HCEC 1CT (cell line): ENCODE results near the gene BBS5.
"Not testable (repeated sequence)": the region's sequence is repeated elsewhere in the genome, so short reads cannot be mapped to it uniquely, and the experiment has no call there.

Experiments used
- DNase-seq: peaks from one replicate; pipeline ENCODE4 v3.0.0-alpha.2; 2017

The BBS5 gene

DNA sequence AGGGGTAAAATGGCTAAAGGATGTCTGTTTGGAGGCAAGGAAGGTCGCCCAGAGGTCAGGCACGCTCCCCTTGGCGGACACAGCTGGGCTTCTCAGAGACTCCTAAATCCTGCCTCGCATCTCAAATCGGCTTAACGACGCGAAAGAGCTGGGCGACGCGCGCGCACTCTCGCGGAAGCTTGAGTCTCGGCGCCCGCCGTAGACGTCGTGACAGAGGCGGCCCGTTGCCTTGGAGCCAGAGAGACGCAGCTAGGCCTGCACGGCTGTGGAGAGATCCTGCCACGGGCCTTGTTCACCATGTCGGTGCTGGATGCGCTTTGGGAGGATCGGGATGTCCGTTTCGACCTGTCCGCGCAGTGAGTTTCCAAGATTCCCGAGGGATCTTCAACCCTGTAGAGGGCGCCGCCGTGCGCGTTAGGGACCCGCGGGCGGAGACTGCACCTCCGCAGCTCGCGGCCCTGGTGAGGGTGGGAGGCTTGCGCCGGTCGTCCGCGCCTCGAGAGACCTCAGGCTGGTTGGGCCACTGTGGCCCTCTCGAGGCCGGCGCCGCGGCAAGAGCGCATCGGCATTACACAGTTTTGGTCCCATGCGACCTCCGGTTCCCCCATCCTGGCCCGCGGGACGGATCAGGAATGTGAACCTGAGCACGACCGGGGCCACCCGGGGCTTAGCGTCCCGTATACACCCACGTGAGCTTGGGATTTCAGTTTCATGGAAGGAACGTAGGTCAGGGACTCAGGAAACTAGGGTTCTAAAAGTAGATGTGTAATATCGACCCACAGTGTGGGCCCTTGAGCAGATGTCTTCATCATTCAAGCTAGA, at the start of gene BBS5:
BBS5 (plus strand) TSS at position 238 of the 822 bp plus-strand sequence; CDS start at position 298, 60 bp downstream.
- DNase-seq: peak; percentile 72

DNA sequence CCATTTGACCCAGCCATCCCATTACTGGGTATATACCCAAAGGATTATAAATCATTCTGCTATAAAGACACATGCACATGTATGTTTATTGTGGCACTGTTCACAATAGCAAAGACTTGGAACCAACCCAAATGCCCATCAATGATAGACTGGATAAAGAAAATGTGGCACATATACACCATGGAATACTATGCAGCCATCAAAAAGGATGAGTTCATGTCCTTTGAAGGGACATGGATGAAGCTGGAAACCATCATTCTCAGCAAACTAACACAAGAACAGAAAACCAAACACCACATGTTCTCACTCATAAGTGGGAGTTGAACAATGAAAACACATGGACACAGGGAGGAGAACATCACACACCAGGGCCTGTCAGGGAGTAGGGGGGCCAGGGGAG, 47.5 kb upstream of the BBS5 start:
- DNase-seq: not testable (repeated sequence)

DNA sequence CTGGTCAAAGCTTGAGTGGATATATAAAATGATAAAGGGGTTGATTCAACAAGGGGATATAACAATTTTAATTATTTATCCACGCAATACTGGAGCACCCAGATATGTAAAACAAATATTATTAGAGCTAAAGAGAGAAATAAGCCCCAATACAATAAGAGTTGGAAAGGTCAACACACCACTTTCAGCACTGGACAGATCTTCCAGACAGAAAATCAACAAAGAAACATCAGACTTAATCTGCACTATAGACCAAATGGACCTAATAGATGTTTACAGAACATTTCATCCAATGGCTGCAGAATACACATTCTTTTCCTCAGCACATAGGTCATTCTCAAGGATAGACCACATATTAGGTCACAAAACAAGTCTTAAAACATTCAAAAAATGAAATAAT, 45.1 kb upstream of the BBS5 start:
- not testable (repeated sequence) for DNase-seq

DNA sequence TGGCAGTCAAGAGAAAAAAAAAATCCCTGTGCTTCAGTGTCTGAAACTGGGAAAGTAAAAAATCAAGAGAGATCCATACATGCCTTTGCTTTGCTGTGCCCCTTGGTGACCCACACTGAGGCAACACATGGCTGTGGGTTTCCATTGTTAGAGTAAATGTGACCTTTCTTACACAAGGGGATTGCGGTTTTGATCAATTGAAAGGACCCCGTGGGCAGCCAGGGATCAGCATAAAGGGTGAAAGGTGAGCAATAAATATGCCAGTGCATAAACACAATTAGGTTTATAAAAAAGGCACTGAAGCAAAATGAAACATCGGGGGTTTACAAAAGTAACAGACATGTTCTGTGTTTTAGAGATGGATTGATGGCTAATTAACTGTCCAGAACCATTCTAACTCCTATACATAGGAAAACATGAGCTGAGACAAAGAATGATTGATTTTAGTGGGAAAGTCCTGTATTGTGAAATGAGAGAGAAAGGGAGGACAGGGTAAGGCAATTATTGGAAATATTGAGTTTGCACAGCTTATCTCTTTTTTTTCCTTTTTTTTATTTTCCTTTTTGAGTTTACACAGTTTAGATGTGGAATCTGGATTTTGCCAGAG, 40.7 kb upstream of the BBS5 start:
- no peak for DNase-seq

DNA sequence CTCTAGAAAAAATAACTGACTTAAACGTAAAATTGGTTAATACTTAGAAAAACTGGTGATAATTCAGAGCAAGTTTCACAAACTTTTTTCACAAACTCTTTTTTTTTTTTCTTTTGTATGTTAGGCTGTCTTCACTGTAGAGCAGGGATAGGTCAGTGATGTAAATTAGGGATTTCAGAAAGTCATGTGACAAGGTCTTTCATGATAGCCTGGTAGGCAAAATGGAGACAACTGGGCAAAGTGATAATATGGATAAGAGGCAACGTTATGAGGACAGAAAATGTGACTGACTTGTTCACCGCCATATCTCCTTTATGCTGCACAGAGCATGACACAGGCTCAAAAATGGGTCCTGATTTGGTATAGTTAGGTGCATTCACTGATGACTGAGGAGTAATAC, 39.4 kb upstream of the BBS5 start:
- DNase-seq: no peak

DNA sequence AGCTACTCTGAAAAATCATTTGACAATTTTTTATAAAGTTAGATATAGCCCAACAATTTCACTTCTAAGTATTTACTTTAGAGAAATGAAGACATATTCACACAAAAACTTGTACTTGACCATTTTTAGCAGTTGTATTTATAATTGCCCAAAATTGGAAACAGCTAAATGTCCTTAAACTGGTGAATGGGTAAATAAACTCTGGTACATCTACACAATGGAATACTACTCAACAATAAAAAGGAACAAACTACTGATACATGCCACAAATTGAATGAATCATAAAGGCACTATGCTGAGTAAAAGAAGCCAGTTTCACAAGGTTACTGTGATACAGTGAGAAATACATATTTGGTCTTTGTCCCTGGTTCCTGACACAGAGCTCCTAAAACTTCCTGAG, 32.8 kb upstream of the BBS5 start:
- no peak for DNase-seq

DNA sequence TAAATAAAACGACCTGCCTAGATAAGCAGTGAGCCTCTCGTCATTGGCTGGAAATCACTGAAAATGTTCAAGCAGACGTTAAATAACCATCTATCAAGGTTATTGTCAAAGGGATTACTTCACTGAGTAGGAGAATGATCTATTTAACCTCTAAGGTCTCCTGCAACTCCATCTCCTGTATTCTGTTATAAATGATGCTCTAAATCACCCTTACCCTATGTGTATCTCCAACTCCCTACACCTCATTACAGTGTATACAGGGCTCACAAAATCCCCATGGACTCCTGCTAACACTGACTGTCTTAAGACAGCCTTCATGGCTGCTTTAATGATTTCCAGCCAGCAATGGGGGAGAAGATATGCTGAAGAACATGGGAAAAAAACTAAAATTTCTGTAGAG, 31.0 kb upstream of the BBS5 start:
- DNase-seq: no peak

DNA sequence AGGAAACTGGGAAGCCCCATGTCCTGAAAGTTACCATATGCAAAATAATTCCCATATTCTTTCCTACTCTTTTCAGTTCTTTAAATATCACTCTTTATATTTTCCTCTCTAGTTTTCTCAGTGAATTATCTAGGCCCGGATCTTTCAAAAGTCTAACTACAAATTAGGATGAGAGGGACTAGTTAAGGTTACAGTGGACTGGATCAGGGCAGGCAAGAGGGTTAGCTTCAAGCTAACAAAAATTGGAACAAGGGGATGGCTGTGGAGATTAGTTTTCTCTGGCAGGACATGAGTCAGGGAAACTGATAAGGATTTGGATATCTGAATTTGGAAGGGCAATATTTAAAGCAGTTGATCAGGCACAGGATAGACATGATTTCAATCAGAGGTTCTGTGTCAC, 30.4 kb upstream of the BBS5 start:
- DNase-seq: no peak

DNA sequence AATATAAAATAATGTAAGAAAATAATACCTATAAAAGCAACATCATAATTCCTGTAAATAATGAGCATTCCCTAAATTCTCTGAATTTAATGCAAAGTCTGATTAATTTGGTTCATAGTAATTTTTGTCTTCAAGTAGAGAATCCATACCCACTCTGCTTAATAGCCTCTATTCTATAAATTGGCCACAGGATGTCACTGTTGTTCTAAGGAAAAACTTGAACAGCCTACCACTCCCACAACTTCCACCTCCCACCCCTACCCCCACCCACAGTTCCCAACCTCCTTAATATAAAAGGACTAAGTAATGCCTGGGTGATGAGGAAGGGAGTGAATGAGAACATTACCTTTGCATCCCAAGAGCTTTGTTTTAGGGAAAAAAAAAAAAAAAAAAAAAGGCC, 27.2 kb upstream of the BBS5 start:
- peak; percentile 50 for DNase-seq

DNA sequence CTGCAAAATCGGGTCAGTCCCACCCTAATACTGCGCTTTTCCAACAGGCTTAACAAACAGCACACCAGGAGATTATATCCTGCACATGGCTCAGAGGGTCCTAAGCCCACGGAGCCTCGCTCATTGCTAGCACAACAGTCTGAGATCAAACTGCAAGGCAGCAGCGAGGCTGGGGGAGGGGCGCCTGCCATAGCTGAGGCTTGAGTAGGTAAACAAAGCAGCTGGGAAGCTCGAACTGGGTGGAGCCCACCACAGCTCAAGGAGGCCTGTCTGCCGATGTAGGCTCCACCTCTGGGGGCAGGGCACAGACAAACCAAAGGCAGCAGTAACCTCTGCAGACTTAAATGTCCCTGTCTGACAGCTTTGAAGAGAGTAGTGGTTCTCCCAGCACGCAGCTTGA, 26.2 kb upstream of the BBS5 start:
- DNase-seq: not testable (repeated sequence)

DNA sequence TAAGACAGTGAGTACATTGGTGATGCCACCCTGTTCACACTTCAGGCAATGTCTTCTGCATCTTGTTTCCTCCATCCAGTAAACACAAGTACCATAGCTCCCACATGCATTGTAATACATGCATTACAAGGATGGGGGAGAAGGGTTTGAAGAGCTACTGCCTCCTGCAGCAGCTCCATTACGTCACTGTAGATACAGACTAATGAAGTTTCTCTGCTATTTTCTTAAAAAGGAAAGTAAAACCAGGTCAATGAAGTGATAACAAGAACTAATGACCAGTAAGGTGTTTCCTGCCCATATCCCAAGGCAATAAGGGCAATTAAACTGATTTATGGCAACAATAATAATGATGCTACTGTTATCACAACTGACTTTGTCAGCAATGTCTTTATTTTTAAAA, 18.2 kb upstream of the BBS5 start:
- no peak for DNase-seq

DNA sequence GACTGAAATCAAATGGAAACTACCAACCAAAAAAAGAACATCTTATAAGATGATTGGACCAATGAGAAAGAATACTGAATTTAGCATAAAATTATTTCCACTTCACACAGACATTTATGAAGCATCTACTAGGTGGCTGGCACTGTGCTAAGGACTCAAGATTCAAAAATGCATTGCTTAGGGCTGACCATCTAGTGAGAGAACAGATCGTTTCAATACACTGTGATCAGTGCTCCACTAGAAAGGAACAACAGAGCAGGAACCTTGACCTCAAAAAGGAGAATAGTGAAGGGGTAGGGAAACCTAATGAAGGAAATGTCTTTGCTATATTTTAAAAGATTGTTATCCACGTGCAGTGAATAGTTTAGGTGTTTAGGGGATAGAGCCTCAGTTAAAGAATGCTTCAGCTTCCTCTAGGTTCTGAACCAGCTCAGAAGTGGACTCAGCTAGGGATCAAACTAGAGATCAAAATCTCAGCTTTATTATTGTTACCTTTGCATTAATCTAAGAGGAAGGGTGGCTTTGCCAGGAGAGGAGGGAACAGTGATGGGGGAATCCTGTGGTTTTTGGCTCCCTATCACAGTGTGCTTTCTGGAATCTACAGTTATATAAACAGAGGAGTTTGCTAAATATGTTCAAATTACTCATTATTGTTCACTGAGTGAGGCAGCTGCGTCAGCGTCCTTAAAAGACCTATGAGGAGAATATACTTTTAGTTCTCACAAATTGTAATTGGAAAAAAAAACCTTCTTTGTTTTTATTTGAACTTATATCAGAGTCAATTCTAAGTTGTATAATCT, 16.2 kb upstream of the BBS5 start:
- DNase-seq: peak; percentile 93

DNA sequence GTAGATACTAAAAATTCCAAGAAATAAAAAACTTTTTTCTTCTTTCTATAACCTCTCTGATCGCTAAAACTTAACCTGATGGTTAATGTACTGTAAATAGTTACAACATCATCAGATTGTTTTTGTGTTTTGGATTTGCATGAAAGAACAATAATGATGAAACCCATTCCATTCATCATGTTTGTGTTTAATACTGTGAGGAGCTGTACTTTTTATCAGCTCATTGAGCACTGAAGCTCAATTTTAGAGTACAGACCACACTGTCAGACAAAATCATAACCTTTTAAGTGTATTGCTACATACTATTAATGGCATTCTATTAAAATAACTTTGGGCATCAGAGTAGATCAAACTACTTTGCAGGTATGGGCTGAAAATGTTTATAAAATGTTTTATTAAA, 14.8 kb upstream of the BBS5 start:
- DNase-seq: no peak

DNA sequence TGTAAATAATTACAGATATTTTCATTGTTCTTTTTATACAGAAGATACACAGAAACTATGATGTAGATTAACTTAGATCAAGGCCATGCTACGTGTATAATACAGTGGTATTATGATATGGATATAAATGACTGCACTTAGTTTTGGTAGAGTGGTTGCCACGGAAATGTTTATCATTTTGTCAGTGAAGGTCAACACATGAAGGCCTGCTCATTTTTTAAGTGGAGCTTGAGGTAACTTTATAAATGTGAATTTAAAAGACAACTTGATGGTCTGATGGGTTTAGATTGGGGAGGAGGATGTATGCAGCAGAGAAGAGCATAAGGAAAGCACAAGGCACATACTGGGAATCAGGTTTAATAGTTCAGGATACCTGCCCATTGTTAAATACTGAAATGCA, 14.4 kb upstream of the BBS5 start:
- DNase-seq: no peak

DNA sequence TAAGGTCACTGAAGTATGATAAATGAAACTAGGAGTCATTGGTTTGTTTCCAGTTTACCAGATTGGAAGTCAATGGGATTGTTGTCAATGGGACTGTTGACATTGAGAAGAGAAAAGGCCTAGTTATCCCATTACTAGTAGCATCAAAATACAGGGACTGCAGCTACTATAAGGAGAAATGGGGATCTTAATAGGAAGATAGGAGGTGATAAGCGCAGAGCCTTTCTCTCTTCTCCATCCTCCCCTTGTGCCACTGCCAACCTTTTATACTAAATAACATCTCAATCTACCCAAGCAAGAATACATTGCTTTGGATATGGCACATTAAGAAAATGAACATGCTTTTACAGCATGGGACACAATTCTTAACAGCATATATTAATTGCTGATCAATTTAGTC, 10.5 kb upstream of the BBS5 start:
- no peak for DNase-seq

DNA sequence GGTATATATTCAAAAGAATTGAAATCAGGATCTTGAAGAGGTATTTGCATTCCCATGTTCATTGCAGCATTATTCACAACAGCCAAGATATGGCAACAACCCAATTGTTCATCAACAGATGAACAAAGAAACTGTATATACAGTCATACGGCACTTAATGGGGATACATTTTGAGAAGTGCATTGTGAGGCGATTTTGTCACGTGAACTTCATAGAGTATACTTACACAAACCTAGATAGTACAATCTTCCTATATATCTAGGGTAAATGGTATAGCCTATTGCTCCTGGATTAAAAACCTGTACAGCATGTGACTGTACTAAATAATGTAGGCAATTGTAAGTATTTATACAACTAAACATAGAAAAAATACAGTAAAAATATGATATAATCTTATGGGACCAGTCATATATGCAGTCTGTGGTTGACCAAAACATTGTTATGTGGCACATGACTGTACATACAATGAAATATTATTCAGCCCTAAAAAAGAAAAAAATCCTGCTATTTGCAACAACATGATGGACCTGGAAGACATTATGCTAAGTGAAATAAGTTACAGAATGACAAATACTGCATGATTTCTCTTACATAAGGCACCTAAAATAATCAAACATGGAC, 9.2 kb upstream of the BBS5 start:
- DNase-seq: no peak

DNA sequence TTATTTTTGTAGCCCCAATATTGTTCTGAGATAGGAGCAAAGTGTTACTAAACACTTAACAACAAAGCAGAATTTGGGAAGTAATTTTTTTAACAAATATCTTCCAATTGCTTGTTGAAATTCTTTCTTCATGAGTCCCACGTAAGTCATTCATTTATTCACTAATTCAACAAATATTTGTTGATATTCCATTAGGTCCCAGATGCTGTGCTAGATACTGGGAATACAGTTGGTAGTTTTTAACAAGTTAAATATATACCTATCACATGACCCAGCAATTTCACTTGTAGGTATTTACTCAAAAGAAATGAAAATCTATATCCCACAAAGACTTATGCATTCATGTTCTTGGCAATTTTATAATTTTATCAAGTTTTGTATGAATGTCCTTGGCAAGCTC, 7.0 kb upstream of the BBS5 start:
- no peak for DNase-seq

DNA sequence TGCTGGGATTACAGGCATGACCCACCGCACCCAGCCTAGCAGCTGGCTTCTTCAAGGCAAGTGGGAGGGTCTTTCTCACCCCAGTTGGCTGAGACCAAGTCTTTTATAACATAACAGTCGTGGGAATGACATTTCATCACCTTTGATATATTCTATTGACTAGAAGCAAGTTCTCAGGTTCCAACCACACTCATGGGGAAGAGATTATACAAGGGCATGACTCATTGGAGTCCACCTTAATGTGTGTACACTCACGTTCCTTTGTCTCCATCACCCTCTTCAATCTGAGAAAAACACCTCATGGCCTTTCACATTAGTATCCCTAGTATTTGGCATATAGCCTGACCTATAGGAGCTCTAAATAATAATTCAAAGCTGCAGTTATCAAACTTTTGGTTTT, 2.8 kb upstream of the BBS5 start:
- DNase-seq: no peak

DNA sequence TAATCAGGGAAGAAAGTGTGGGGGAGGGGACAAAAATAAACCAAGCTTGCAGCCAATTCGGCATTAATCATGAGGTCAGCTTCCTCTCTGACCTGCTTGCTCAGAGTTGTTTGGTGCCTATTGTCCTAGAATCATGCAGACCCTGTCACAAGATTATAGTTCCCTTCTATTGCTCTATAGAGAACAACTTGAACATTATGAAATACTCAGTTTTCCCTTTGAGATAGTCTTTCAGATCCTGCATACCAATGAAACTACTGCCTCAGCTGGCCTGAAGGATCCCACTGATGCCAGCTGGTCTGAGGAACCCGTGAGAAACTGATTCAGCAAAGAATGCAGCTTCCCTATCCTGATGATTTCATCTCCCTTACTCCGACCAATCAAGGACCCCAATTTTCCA, 955 bp upstream of the BBS5 start:
- peak; percentile 62 for DNase-seq

DNA sequence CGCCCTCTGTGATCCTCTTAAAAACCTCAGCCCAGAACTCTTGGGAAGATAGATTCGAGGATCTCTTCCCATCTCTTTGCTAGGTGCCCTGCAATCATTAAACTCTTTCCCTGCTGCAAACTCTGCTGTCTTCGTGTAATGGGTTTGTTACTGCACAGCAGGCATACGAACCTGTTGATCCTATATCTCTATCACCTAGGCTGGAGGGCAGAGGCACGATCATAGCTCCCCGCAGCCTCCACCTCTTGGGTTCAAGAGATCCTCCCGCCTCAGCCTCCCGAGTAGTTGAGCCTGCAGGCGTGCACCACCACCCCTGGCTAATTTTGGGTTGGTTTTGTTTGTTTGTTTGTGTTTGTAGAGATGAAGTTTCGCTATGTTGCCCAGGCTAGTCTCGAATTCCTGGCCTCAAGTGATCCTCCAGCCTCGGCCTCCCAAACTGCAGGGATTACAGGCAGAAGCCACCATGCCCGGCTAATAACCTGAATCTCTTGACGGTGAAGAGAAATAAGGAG, 493 bp upstream of the BBS5 start:
- DNase-seq: no peak

DNA sequence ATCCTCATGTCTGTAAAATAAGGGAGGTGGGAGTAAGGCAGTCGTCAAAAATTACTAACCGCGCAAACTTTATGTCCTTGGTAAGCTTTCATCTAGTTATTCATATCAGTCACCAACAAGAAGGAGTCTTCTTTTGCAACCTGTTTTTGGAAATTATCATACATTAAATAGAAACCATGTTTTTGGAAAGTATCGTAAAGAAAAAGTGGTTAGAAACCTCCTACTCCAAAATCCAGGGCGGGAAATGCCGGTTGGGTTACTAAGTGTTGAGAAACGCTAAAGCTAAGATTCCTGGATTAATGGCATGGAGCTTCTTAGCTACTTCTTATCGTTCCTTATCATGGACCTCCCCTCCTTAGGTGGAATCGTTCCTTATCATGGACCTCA, 778 bp downstream of the BBS5 start:
- DNase-seq: no peak

DNA sequence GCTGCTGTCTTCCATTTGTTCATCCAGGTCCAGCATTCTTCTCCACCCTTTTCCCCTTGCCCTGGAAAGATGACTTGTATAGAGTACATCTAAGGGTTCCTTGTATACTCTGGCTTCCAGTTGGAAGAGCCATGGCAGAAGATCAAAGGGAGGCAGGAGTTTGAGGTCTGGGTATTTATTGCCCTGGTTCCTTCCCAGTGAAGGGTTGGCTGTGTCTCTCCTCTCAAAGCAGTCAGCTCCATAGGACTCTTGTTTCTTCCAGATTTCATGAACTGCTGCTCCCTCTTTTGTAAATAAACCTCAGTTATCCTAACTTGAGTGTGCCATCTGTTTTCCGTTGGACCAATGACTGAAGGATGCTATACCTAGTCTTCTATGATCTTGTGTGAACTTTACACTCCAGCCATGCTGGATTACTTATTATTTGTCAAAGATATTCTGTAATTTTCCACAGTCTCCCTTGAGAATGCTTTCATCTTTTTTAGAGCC, 6.4 kb downstream of the BBS5 start:
- DNase-seq: no peak

DNA sequence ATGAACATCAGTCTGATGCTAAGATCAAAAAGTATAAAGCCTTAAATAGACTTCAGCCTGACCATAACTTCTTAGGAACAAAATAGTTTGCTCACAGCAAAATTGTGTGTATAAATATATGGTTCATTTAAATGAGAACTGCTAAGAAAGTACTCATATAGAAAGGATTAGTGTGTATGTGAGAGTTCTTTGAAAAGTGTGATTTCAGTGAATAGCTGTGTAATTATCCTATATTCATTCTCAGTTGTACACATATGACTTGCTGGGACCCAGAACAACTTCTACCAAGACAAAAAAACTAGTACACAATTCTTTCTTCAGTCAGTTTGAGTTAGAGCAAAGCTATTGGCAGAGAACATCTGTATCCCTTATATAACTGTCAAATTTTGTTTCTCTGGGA, 7.2 kb downstream of the BBS5 start:
- no peak for DNase-seq
